ENCODE measurements around the gene UBASH3A. TPM values are rescaled to one million over a fixed set of nuclear protein-coding genes. Genes with fewer than 3 reads are reported as not detected.

The UBASH3A gene
- total RNA-seq, 1 donor, result not detected

GRCh38 chr21:42480736-42481135 lies 77.0 kb downstream of the UBASH3A start:
- no peak for DNase-seq (ENCODE audit: low read depth)
- TF ChIP-seq CTCF (IDR thresholded peaks at IDR 0.05; ENCODE audit: insufficient read depth, low read depth, low read length), result no peak
- H3K4me3 ChIP-seq (ENCODE audit: low read depth, low read length), result no peak overlapping the region

DNA sequence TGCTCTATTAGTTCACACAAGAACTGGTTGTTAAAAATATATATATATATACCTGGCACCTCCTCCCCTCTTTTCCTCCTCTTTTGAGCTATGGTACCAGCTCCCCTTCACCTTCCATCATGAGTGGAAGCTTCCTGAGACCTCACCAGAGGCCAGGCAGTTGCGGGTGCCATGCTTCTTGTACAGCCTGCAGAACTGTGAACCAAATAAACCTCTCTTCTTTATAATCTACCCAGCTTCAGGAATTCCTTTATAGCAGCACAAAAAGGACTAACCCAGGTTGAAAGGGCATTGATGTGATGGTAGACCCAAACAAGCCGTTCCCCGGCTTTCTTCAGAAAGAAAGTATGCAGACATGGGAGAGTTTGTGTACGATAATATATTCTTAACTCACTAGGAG lies 77.5 kb downstream of the UBASH3A start:
- TF ChIP-seq CTCF (IDR thresholded peaks at IDR 0.05; ENCODE audit: insufficient read depth, low read depth, low read length), result no peak
- DNase-seq (ENCODE audit: low read depth), result no peak
- H3K4me3 ChIP-seq (ENCODE audit: low read depth, low read length), result no peak overlapping the region

DNA sequence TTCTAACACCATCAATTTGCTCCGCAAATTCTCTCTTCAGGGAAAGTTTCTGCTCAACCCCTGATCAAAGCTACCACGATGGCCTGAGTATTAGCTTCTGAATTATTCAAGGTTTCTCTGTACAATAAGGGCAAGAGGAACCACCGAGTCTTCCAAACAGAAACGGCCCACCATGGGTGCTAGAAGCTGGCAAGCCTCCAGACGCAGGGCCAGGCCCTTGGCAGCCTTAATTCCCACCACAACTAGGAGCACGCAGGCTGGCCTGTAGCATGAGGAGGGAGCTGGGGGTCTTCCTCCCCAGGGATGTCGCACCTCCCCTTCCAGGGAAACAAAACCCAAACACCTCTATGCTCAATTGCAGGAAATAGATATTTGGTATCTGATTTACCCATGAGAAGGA lies 81.3 kb downstream of the UBASH3A start:
- no peak for DNase-seq (ENCODE audit: low read depth)
- no peak overlapping the region for H3K4me3 ChIP-seq (ENCODE audit: low read depth, low read length)
- TF ChIP-seq CTCF (IDR thresholded peaks at IDR 0.05; ENCODE audit: insufficient read depth, low read depth, low read length), result no peak

DNA sequence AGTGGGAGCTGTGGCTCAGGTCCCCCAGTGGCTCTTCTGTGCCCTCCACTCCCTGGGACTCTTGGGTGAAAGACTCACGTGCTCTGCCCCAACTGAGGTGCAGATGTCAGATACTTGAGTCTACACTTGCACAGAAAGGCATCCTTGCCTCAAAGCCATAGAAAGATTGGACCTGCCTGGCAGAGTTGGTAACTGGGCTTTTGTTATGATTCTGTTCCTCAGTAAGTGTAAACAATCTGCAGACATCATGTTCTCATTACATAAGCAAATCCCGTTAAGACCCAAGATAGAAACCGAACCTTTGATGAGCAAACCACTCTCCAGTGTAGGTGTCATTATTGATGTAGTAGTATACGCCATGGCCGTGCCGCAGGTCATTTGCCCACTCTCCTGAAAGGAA lies 82.4 kb downstream of the UBASH3A start:
- DNase-seq (ENCODE audit: low read depth), result no peak
- no peak for TF ChIP-seq CTCF (IDR thresholded peaks at IDR 0.05; ENCODE audit: insufficient read depth, low read depth, low read length)
- no peak overlapping the region for H3K4me3 ChIP-seq (ENCODE audit: low read depth, low read length)

DNA sequence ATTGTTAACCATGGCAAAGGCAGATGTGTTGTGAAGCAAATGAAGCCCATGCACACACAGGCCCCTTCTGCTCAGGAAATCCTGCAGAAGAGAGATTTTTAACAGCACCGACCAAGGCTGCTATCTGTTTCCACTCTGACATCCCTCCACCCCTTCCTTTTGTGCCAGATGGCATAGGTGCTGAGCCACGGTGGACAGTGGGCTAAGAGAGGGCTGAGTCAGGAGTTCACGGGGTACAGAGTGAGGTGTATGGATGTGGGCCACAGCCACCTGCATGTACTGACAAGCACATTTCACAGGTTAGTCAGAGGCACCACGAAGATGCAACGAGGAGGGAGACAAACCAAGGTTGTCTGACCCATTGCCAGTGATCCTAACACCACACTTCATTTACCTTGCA lies 82.8 kb downstream of the UBASH3A start:
- no peak for TF ChIP-seq CTCF (IDR thresholded peaks at IDR 0.05; ENCODE audit: insufficient read depth, low read depth, low read length)
- DNase-seq (ENCODE audit: low read depth), result no peak
- no peak overlapping the region for H3K4me3 ChIP-seq (ENCODE audit: low read depth, low read length)

- no peak for DNase-seq (ENCODE audit: low read depth)
- no peak overlapping the region for H3K4me3 ChIP-seq (ENCODE audit: low read depth, low read length)
- TF ChIP-seq CTCF (IDR thresholded peaks at IDR 0.05; ENCODE audit: insufficient read depth, low read depth, low read length), result no peak
Observed at GRCh38 chr21:42489006-42489563, 85.4 kb downstream of the UBASH3A start.

DNA sequence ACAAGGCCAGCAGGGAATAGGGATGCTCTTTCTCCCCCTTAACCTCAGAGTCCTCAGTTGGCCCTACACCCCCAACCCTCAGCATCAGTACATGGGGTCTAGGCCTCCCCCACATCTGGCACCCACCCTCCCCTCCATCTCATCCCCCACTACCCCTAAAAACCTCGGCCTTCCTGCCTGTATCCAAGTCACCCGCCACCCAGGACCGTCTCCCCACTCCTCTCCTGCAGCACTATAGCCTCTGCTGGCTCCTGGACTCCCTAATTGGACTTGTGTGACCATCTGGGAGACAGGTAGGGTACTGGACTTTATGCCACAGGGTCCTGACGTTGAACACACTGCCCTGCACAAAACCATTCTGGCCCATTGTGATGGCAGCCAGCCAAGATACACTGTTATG lies 86.3 kb downstream of the UBASH3A start:
- no peak for DNase-seq (ENCODE audit: low read depth)
- TF ChIP-seq CTCF (IDR thresholded peaks at IDR 0.05; ENCODE audit: insufficient read depth, low read depth, low read length), result no peak

More for the DNA sequence above, 86.3 kb downstream of the UBASH3A start:
- H3K4me3 ChIP-seq (ENCODE audit: low read depth, low read length), result no peak overlapping the region

Measured in fibroblast of villous mesenchyme (primary cell).